Keratinocyte (primary cell): ENCODE measurements around the gene GLS. TPM values are rescaled to one million over a fixed set of nuclear protein-coding genes. Genes with fewer than 3 reads are reported as not detected.

Experiments
- DNase-seq: peaks from one replicate; pipeline ENCODE4 v3.0.0-alpha.2; 2011; ENCODE audit warnings: low read depth, missing footprints, low spot score
- FAIRE-seq: peaks from 2 replicates; lab custom pipeline; 2011; peaks lifted over from hg19 to GRCh38; lab: Jason Lieb, UNC
- H2AFZ ChIP-seq: 2 replicates; pipeline ENCODE4 v1.6.0; 2012; ENCODE audit warnings: low read length, control low read depth, inconsistent platforms; ENCODE audit not compliant: control insufficient read depth
- H3K27ac ChIP-seq: 2 replicates; pipeline ENCODE4 v1.5.1; 2011; ENCODE audit warnings: low read length; ENCODE audit not compliant: control insufficient read depth, insufficient read depth
- H3K27me3 ChIP-seq: 3 replicates; pipeline ENCODE4 v1.6.0; 2011; ENCODE audit warnings: low read length; ENCODE audit not compliant: control insufficient read depth, insufficient read depth; ENCODE audit errors: extremely low read depth
- H3K36me3 ChIP-seq, 2 experiments: 2 replicates in 1 of 2; 3 replicates in 1 of 2; pipeline ENCODE4 v1.5.1; 2011; ENCODE audit warnings: low read length in 2 of 2, mild to moderate bottlenecking in 1 of 2; ENCODE audit not compliant: control insufficient read depth in 2 of 2, insufficient read depth in 2 of 2; ENCODE audit errors: extremely low read depth in 1 of 2
- H3K4me1 ChIP-seq: 3 replicates; pipeline ENCODE4 v1.5.1; 2011; ENCODE audit warnings: low read length; ENCODE audit not compliant: control insufficient read depth, insufficient read depth; ENCODE audit errors: extremely low read depth
- H3K4me2 ChIP-seq: 3 replicates; pipeline ENCODE4 v1.6.0; 2011; ENCODE audit warnings: low read depth, low read length; ENCODE audit not compliant: control insufficient read depth, insufficient read depth; ENCODE audit errors: extremely low read depth
- H3K4me3 ChIP-seq, 3 experiments: fragments of 200-600 bp in 1 of 3; sonication (generic) in 1 of 3; 2 replicates in 2 of 3; 3 replicates in 1 of 3; pipeline ENCODE4 v1.5.1; 2011 to 2016; ENCODE audit warnings: low read length in 3 of 3, mild to moderate bottlenecking in 3 of 3, control low read depth in 2 of 3, inconsistent platforms in 1 of 3, low read depth in 1 of 3, mixed read lengths in 1 of 3, mixed run types in 1 of 3, moderate library complexity in 1 of 3; ENCODE audit not compliant: control insufficient read depth in 2 of 3, insufficient read depth in 2 of 3; ENCODE audit errors: extremely low read depth in 1 of 3
- H3K79me2 ChIP-seq: 2 replicates; pipeline ENCODE4 v1.6.0; 2012; ENCODE audit warnings: low read length; ENCODE audit not compliant: control insufficient read depth, insufficient read depth
- H3K9ac ChIP-seq: 3 replicates; pipeline ENCODE4 v1.6.0; 2011; ENCODE audit warnings: low read length; ENCODE audit not compliant: control insufficient read depth, insufficient read depth; ENCODE audit errors: extremely low read depth
- H3K9me1 ChIP-seq: 3 replicates; pipeline ENCODE4 v1.6.0; 2011; ENCODE audit warnings: low read length; ENCODE audit not compliant: control insufficient read depth, insufficient read depth; ENCODE audit errors: extremely low read depth
- H3K9me3 ChIP-seq: 2 replicates; pipeline ENCODE4 v1.5.1; 2012; ENCODE audit warnings: low read depth, low read length; ENCODE audit not compliant: control insufficient read depth
- H4K20me1 ChIP-seq: 3 replicates; pipeline ENCODE4 v1.6.0; 2011; ENCODE audit warnings: low read length; ENCODE audit not compliant: control insufficient read depth, insufficient read depth; ENCODE audit errors: extremely low read depth
- EZH2 ChIP-seq: IDR thresholded peaks from one replicate; pipeline ENCODE4 v1.6.1; 2012; ENCODE audit warnings: inconsistent platforms, mild to moderate bottlenecking, low read length, moderate library complexity
- dilution Hi-C: fragments of 300-500 bp; cut with MboI; formaldehyde crosslinking; loops from one replicate; pipeline ENCODE4 v1.7.0; 2020; ENCODE audit warnings: low sequenced_read_pairs; ENCODE audit not compliant: extremely low pct_ligation_motif_present
- polyA plus RNA-seq, 5 experiments: library from polyadenylated mRNA; depleted of rRNA in 3 of 5; stranded (reverse) in 3 of 5; stranded (forward) in 1 of 5; unstranded in 1 of 5; fragments of >200 nt; gene quantifications; 1 replicate in 1 of 5; 2 replicates in 3 of 5; 3 replicates in 1 of 5; pipeline versions ENCODE4 v1.2.1 to v1.2.3, GENCODE V29; 2011 to 2012; ENCODE audit warnings: missing spikeins in 2 of 5, low read depth in 1 of 5, low replicate concordance in 1 of 5
- TF ChIP-seq, protein P1 (sequence below), 3 experiments: IDR thresholded peaks in 1 of 3; conservative IDR thresholded peaks in 1 of 3; optimal IDR thresholded peaks in 1 of 3; 2 replicates in 2 of 3; 3 replicates in 1 of 3; pipeline versions ENCODE3 to v1.5.1; 2011; ENCODE audit warnings: low read length in 3 of 3, mild to moderate bottlenecking in 3 of 3, moderate library complexity in 2 of 3, control low read depth in 1 of 3, inconsistent platforms in 1 of 3; ENCODE audit not compliant: insufficient read depth in 2 of 3; ENCODE audit errors: extremely low read depth in 1 of 3

Gene GLS
- polyA plus RNA-seq, 1 donor (not counting 4 experiments of a cell fraction or from before 2014, with no cell fraction given), result 130 TPM

DNA sequence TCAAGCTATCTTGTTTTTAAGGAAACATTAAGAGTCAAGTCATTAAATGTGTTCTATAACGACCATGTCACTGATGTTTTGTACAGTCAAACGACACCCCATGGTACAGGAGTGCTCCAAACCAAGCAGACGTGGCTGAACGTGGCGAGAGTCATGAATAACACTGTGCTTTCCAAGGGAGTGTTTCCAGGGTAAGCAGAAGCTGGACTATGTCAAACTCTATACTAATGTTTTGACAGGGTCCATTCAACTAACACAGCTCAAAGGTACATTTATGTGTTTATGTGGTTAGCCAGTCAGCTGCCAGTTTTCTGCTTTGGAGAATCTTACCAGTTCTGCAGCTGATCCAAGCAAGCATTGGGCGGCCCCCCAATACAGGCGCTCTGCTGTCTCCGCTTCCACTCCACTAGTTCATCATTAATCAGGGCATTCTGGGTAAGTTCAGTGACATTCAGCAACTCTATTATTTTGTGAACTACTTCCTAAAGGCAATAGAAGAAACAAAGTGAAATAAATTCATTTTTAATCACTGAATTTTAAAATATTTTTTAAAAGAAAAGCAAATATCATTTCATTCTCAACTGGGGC lies 117.0 kb downstream of the GLS start:
- Histone ChIP-seq H3K4me3 (no peak overlapping the region), H3K79me2 (no peaks in the 10 kb centered on the region), H3K27me3 (no peaks in the 10 kb centered on the region), H3K9me1 (no peaks in the 10 kb centered on the region), H2AFZ (no peak overlapping the region), H3K4me2 (no peak overlapping the region), H3K4me1 (peaks cover 18% of the 10 kb centered on the region), H4K20me1 (no peaks in the 10 kb centered on the region), H3K27ac (no peak overlapping the region), H3K9ac (no peak overlapping the region), H3K9me3 (no peaks in the 10 kb centered on the region), H3K36me3 (peaks cover 46 to 52% of the 10 kb centered on the region in 2 experiments)
- FAIRE-seq (no peak), DNase-seq (no peak)
- no peak for TF ChIP-seq EZH2
- TF ChIP-seq, protein P1, sequence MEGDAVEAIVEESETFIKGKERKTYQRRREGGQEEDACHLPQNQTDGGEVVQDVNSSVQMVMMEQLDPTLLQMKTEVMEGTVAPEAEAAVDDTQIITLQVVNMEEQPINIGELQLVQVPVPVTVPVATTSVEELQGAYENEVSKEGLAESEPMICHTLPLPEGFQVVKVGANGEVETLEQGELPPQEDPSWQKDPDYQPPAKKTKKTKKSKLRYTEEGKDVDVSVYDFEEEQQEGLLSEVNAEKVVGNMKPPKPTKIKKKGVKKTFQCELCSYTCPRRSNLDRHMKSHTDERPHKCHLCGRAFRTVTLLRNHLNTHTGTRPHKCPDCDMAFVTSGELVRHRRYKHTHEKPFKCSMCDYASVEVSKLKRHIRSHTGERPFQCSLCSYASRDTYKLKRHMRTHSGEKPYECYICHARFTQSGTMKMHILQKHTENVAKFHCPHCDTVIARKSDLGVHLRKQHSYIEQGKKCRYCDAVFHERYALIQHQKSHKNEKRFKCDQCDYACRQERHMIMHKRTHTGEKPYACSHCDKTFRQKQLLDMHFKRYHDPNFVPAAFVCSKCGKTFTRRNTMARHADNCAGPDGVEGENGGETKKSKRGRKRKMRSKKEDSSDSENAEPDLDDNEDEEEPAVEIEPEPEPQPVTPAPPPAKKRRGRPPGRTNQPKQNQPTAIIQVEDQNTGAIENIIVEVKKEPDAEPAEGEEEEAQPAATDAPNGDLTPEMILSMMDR (optimal IDR thresholded peaks at IDR 0.05 in 1 of 3, IDR thresholded peaks at IDR 0.05 in 1 of 3, conservative IDR thresholded peaks at IDR 0.05 in 1 of 3; ENCODE audit: extremely low read depth in 1 of 3, insufficient read depth in 2 of 3, low read length in 3 of 3), result no peak
- dilution Hi-C loops, result no loop called here

- no peaks in the 10 kb centered on the region for H3K27me3 ChIP-seq
- H2AFZ ChIP-seq, result no peak overlapping the region
- H3K9me3 ChIP-seq, result no peaks in the 10 kb centered on the region
- TF ChIP-seq, protein P1 (optimal IDR thresholded peaks at IDR 0.05 in 1 of 3, IDR thresholded peaks at IDR 0.05 in 1 of 3, conservative IDR thresholded peaks at IDR 0.05 in 1 of 3; ENCODE audit: extremely low read depth in 1 of 3, insufficient read depth in 2 of 3, low read length in 3 of 3), result no peak
- no peak for TF ChIP-seq EZH2
- H3K9ac ChIP-seq, result no peak overlapping the region
- no peaks in the 10 kb centered on the region for H3K9me1 ChIP-seq
- no peaks in the 10 kb centered on the region for H3K79me2 ChIP-seq
- no peak overlapping the region for H3K4me2 ChIP-seq
- DNase-seq (no peak), FAIRE-seq (no peak)
- H3K27ac ChIP-seq, result no peak overlapping the region
- no peaks in the 10 kb centered on the region for H4K20me1 ChIP-seq
- peaks cover 36 to 59% of the 10 kb centered on the region in 2 experiments for H3K36me3 ChIP-seq
- peaks cover 18% of the 10 kb centered on the region for H3K4me1 ChIP-seq
- dilution Hi-C loops, result no loop called here
- H3K4me3 ChIP-seq, result no peak overlapping the region
Observed at GRCh38 chr2:190999058-190999457, 118.4 kb downstream of the GLS start.
